ENCODE data around the gene USP31.

USP31 gene

GRCh38 chr16:23058576-23058975 is 90.7 kb downstream of the USP31 start:
- no peak for DNase-seq

- no peak for DNase-seq
Observed at GRCh38 chr16:23057013-23057596, 92.1 kb downstream of the USP31 start.

GRCh38 chr16:23055481-23055880 is 93.8 kb downstream of the USP31 start:
- DNase-seq: no peak

- no peak for DNase-seq
Observed at GRCh38 chr16:23052908-23053580, 96.2 kb downstream of the USP31 start.

- no peak for DNase-seq
Observed at GRCh38 chr16:23052221-23052620, 97.0 kb downstream of the USP31 start.

GRCh38 chr16:23051587-23051986 is 97.7 kb downstream of the USP31 start:
- no peak for DNase-seq

GRCh38 chr16:23048164-23048563 is 101.1 kb downstream of the USP31 start:
- DNase-seq: no peak

GRCh38 chr16:23045025-23045424 is 104.2 kb downstream of the USP31 start:
- DNase-seq: no peak

GRCh38 chr16:23040246-23040645 is 109.0 kb downstream of the USP31 start:
- DNase-seq: no peak

- no peak for DNase-seq
Observed at GRCh38 chr16:23039118-23039517, 110.1 kb downstream of the USP31 start.

- no peak for DNase-seq
Observed at GRCh38 chr16:23035240-23035639, 114.0 kb downstream of the USP31 start.

- DNase-seq: no peak
Observed at GRCh38 chr16:23031508-23032098, 117.6 kb downstream of the USP31 start.

- DNase-seq: no peak
Observed at GRCh38 chr16:23029733-23030420, 119.4 kb downstream of the USP31 start.

- no peak for DNase-seq
Observed at GRCh38 chr16:23027386-23027785, 121.9 kb downstream of the USP31 start.

GRCh38 chr16:23026784-23027362 is 122.4 kb downstream of the USP31 start:
- DNase-seq: no peak

GRCh38 chr16:23025692-23026307 is 123.5 kb downstream of the USP31 start:
- no peak for DNase-seq

- DNase-seq: no peak
Observed at GRCh38 chr16:23024044-23024443, 125.2 kb downstream of the USP31 start.

- DNase-seq: peak; percentile 7
Observed at GRCh38 chr16:23020084-23020483, 129.2 kb downstream of the USP31 start.

GRCh38 chr16:23016368-23016767 is 132.9 kb downstream of the USP31 start:
- no peak for DNase-seq

- DNase-seq: no peak
Observed at GRCh38 chr16:23015580-23015979, 133.7 kb downstream of the USP31 start.

GRCh38 chr16:23014592-23014991 is 134.7 kb downstream of the USP31 start:
- no peak for DNase-seq

All from NCI-H82 (cell line).